HepG2 (cell line): ENCODE measurements around the gene SPRTN. TPM values are rescaled to one million over a fixed set of nuclear protein-coding genes. Genes with fewer than 3 reads are reported as not detected.

Source experiments
- AHR ChIP-seq: IDR thresholded peaks from 2 replicates; pipeline ENCODE4 v1.6.1; 2018; ENCODE audit warnings: missing genetic modification reagents, missing compliant biosample characterization
- KDM4B ChIP-seq: sonication (generic); formaldehyde crosslinking; IDR thresholded peaks from 2 replicates; pipeline ENCODE4 v1.4.0; 2020; ENCODE audit warnings: missing genetic modification reagents
- MLX ChIP-seq: IDR thresholded peaks from 2 replicates; pipeline ENCODE4 v1.6.1; 2016
- NFAT5 ChIP-seq: sonication (generic); formaldehyde crosslinking; IDR thresholded peaks from 2 replicates; pipeline ENCODE4 v1.4.0; 2020; ENCODE audit warnings: missing genetic modification reagents
- NFE2 ChIP-seq: sonication (generic); formaldehyde crosslinking; IDR thresholded peaks from 2 replicates; pipeline ENCODE4 v1.4.0; 2020; ENCODE audit warnings: missing genetic modification reagents
- ZBTB26 ChIP-seq: IDR thresholded peaks from 2 replicates; pipeline ENCODE4 v1.6.1; 2016; ENCODE audit warnings: missing compliant biosample characterization, missing genetic modification reagents, borderline replicate concordance
- ZNF276 ChIP-seq: sonication (generic); formaldehyde crosslinking; IDR thresholded peaks from 2 replicates; pipeline ENCODE4 v1.4.0; 2020; ENCODE audit warnings: mild to moderate bottlenecking, low read depth, missing genetic modification reagents
- ZNF318 ChIP-seq: sonication (generic); formaldehyde crosslinking; IDR thresholded peaks from 2 replicates; pipeline ENCODE4 v1.4.0; 2020; ENCODE audit warnings: mild to moderate bottlenecking, missing genetic modification reagents
- ZNF34 ChIP-seq: sonication (generic); formaldehyde crosslinking; IDR thresholded peaks from 2 replicates; pipeline ENCODE4 v1.4.0; 2020; ENCODE audit warnings: mild to moderate bottlenecking, missing genetic modification reagents, borderline replicate concordance
- polyA plus RNA-seq, 8 experiments: library from polyadenylated mRNA; depleted of rRNA in 3 of 8; stranded (reverse) in 7 of 8; unstranded in 1 of 8; fragments of >200 nt; fragmentation: Illumina TruSeq in 4 of 8; extraction: Trizol in 4 of 8; gene quantifications; 2 replicates each; pipeline versions ENCODE4 v1.2.1 to v1.2.3, GENCODE V29; 2011 to 2016; ENCODE audit warnings: low read depth in 4 of 8, missing spikeins in 1 of 8, mixed read lengths in 1 of 8; ENCODE audit not compliant: insufficient read depth in 1 of 8
- total RNA-seq, 5 experiments: library from RNA; depleted of rRNA; stranded (reverse); fragments of >200 nt; fragmentation: Illumina TruSeq; extraction: Trizol; gene quantifications; 2 replicates each; pipeline ENCODE4 v1.2.3, GENCODE V29; 2016; ENCODE audit warnings: low read depth in 1 of 5

The SPRTN gene
- total and polyA plus RNA-seq, 2 of the 13 experiments (the other 11 are each of a cell fraction or from before 2014, with no cell fraction given) = 4.2 to 15.2 TPM

DNA sequence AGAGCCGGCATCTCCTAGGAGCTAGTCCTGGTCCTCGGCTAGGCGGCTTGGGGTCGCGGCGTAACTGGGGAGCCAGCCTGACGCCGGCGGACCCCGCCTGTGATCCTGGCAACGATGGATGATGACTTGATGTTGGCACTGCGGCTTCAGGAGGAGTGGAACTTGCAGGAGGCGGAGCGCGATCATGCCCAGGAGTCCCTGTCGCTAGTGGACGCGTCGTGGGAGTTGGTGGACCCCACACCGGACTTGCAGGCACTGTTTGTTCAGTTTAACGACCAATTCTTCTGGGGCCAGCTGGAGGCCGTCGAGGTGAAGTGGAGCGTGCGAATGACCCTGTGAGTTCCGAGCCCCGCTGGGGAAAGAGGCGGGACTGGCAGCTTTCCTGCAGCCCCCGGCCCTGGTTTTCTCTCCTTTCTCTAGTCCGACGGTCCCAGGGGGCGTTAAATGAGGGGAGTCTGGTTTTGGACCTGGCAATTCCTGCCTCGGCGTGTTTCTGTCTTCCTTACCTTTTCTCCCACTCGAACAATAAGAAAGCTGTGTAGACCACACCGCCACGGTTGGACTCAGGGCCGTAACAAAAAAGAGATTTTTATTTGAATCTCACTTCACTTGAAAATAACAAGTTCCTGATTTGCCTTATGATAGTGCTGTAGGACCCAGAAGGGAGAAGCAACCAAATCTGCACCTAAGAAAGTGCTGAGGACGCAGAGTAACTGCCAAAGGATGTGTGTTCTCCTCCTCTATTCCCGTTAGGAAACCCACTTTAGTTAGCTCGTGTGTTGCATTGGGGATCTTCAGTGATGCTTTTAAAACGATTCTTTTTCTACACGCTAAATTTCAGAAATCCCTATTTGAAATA, at the start of gene SPRTN (continued):
- TF ChIP-seq NFAT5 (CRISPR knock-in tag) (0 out of 2 replicates have a peak, but pooled peaks have one; percentile 50), ZNF34 (0 out of 2 replicates have a peak, but pooled peaks have one; percentile 7), ZBTB26 (CRISPR knock-in tag) (no peak), AHR (CRISPR knock-in tag) (no peak), ZNF276 (no peak), NFE2 (no peak), KDM4B (CRISPR knock-in tag) (no peak), MLX (CRISPR knock-in tag) (no peak), ZNF318 (CRISPR knock-in tag) (no peak)
